GM21390 (cell line): Measurements from ENCODE around the gene PLXNA2.

Source experiments
- ATAC-seq: cut with Tn5 transposase; IDR thresholded peaks from one replicate; pipeline ENCODE4 v1.9.1; 2021; ENCODE audit not compliant: unreplicated experiment

Gene PLXNA2

DNA sequence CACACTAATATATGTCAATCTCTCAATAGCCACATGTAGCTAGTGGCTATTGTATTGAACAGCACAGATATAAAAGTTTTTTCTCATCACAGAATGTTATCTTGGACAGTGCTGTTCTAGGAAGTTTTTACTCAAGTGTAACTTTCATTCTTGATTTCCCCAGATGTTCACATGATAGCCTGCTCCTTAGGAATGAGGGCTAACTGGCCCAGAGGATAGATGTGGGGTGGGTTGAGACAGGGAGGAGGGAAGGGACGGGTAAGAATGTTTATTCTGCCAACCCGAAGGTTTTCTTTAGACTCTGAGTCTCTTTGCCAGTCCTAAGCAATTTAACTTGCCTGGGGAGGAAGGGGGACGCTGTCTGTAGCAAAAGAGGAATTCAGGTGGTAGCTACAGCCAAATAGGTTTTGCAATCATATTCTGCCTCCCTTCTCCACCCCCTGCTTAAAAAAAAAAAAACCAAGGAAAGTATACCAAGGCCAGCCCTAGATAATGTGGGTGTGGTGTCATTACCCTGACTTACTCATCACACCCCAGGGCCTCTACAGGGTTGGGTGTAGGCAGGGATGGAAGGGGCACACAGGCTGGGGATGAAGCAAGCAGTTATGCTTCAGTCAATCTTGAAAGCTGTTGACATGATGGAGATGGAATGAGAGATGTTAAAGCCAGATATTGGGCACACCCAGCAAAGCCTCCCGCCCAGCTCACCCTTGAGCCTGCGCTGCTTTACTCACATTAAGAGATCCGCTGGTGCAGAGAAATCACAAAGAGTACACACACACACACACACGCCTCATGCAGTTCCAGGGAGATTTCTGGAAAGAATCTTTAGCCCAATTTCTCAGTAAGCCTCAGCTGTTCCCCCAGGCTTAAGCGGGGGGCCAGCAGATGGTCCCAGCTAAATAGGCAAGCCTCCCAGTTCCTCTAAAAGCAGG lies 59.9 kb downstream of the PLXNA2 start:
- ATAC-seq = no peak

- no peak for ATAC-seq
Measured at GRCh38 chr1:208182880-208183645, 61.1 kb downstream of the PLXNA2 start.

- no peak for ATAC-seq
Measured at GRCh38 chr1:208181364-208181763, 62.8 kb downstream of the PLXNA2 start.

GRCh38 chr1:208180421-208180820 lies 63.8 kb downstream of the PLXNA2 start:
- ATAC-seq = no peak

DNA sequence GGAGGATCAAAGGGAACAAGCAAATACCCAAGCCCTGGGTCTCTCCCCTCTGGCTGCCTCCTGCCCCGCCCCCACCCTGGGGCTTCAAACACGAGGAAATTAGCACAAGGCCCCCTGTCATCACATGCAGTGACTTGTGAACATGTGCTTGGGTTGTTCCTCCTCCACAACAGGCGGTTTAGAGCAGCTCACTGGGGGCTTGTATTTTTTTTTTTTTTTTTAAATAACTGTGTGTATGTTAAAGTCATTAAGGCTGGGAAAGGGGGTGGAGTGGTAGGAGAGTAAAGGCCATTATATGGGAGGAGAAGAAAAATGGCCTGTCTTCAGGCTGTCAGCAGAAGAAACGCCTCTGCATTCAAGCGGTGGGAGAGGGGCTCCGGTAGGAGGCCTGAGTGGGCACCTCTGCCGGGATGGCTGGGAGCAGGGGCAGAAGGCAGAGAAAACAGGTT lies 64.2 kb downstream of the PLXNA2 start:
- no peak for ATAC-seq

DNA sequence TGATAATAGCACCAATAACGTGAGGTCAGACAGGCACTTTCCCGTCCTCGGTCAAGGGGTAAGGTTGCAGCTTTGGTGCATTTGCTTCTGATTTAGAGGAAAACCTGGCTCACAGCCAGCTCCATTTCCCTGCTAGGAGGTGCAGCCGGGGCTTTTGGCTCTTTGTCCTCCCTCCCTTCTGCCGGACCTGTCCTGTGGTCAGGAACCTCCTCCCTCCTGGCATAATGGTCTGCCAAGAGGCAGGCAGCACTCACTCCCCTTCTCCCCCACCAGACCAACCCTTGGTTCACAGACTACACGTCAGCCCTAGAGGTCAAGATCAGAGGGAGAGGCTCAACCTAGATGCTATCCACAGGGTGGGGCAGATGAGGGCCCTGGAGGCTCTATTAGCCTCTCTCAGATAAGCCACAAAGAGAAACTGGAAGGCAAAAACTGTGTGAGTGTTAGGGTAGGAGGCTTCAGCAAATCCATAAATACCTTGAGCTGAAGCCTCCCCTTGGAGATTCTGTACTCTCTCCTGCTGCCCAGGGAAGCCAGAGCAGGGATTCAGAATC lies 64.8 kb downstream of the PLXNA2 start:
- ATAC-seq = no peak

- no peak for ATAC-seq
Measured at GRCh38 chr1:208178091-208178529, 66.1 kb downstream of the PLXNA2 start.

GRCh38 chr1:208177656-208178055 lies 66.5 kb downstream of the PLXNA2 start:
- ATAC-seq = peak; percentile 70

DNA sequence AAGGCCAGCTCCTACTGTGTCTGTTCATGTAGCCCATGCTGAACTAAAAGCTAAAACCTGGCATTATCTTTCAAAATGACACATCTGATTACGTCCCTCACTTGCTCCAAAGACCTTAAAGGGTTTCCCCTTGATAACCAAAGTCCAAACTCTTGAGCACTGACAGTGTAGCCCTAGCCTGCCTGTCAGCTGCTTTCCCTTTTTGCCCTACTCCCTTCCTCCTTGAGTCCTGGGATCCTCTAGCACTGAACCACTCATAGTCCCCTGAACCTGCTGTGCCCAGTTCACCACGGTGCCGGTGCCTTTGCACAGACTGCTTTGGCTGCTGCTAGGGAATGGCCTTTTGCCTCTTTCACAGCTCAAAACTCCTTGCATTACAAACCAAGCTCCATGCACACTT lies 67.5 kb downstream of the PLXNA2 start:
- no peak for ATAC-seq

GRCh38 chr1:208175508-208175895 lies 68.7 kb downstream of the PLXNA2 start:
- no peak for ATAC-seq

DNA sequence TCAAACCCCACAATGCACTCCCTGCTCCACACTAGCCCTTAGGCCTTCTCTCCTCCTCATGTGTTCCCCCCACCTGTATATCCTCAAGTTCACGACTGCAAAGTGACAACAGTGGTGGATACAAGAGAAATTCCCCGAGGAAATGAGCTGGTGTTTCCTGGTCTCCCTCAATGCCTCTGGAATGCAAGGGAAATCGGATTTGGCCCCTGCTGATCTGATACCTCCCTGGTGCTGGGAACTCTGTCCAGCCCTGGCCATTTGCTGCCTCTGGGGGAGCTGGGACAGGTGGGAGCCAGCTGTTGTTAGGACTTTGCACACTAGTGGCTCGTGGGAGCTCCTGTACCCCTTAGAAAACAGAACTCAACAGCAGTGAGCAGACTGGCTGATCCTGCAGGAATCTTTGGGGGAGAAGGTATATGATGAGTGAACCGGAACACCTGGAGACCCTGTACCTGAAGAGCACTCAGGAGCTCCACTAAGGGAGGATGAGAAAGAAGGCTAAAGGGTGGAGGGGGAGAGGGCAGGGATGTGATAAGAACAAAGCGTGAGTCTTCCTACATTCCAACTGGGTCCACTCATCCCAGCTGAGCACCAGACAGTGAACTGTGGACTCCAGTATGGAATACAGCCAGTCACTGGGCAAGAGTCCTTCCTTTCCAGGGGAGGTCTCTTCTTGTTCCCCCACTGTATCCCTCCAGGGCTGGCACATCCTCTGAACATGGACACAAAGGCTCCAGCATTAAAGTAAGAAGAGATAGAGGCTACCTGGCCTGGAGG lies 69.3 kb downstream of the PLXNA2 start:
- no peak for ATAC-seq

DNA sequence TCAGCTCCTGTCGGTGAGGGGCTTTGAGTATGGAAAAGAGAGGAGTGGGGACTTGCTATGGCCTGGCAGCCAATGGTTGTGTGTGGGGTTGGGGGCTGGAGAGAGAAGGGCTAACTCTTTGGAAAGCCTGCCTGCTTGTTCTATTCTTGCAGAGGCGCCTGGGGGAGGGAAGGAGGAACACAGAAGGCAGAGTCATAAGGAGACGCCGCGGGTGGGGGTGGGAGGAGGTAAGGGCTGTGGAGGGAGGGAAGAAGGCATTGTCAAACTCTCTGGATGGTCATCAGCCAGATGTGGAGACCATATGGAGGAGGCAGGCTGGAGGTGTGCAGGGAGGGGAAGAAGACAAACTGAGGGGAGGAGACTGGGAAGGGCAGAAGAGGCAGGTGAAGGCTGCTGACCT lies 70.0 kb downstream of the PLXNA2 start:
- no peak for ATAC-seq

- ATAC-seq = no peak
Measured at GRCh38 chr1:208173749-208174148, 70.4 kb downstream of the PLXNA2 start.

DNA sequence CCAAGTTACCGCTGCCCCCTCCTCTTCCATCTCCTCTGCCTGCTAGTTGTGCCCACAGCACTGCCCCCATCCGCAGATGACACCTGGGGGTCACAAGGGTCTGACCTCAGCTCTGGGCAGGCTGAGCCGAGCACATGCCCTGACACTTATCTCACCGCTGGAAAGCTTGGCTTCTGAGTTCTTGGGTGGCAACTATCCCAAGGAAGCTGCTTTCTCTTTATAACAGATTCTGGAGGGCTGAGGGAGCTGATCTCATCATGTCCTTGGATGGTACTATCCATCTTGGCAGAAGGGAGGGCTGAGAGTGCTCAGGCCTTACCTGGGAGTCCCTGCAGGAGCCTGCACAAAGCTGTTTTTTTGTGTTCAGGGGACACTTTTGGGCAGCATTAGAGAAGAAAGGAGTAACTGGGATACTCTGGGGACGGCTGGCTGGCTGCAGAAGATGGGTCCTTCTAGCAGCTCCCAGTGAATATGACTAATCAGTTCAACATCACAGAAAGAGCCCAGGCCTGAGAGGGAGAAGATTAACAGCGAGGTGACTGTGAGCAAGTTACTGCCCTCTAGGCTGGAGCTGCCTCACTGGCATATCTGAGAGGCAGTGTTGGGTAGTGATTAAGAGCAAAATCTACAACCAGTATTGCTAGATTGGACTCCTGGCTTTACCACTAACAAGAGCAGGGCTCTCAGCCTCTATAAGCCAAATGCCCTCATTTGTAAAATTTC lies 71.6 kb downstream of the PLXNA2 start:
- ATAC-seq = no peak

DNA sequence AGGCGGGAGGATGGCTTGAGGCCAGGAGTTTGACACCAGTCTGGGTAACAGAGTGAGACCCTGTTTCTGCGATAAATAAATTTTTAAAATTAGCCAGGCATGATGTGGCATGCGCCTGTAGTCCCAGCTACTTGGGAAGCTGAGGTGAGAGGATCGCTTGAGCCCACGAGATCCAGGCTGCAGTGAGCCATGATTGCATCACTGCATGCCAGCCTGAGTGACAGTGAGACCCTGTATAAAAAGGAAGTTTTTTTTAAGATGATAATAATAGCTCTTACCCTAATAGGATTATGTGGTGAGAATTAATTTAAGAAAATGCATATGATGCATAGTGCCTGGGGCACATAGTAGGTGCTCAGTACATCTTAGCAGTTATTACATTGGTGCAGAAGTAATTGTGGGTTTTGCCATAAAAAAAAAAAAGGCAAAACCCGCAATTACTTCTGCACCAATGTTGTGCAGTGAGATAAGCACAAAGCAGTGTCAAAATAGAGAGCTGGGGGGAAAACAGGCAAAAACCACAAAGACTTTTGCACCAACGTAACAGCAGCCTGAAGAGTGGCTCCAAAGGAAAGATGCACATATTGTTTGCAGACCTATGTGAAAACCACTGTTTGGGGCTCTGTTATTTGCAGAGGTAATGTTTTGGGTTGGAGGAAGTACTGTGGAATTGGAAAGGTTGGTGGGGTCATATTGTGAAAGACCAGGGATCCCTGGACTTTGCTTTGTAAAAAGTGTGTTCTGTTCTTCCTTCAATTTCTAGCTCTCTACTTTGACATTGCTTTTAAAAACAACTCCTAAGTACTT lies 72.4 kb downstream of the PLXNA2 start:
- ATAC-seq = no peak

DNA sequence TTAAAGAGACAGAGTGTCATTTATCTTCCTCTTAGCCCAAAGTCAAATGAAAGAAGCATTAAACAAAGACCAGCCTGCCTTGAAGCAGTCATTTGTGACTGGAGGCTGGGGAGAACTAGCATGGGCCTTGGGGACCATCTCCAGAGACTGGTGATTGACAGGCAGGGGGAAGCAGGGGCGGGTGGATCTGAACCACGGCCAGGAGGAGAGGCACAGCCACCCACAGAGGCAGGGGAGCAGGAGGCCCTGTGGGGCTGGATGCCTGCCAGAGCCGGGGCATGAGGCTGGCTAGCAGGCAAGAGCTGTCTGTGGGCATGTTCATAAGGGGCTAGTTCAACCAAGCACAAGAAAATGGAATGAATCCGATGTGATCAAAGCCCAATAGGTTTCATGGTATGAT lies 73.9 kb downstream of the PLXNA2 start:
- no peak for ATAC-seq

- no peak for ATAC-seq
Measured at GRCh38 chr1:208169081-208169879, 74.9 kb downstream of the PLXNA2 start.

- no peak for ATAC-seq
Measured at GRCh38 chr1:208167261-208167869, 76.8 kb downstream of the PLXNA2 start.
